Measurements from ENCODE around the gene LIN28B. TPM values are rescaled to one million over a fixed set of nuclear protein-coding genes. Genes with fewer than 3 reads are reported as not detected.
"Not testable (repeated sequence)": the region's sequence is repeated elsewhere in the genome, so short reads cannot be mapped to it uniquely, and the experiment has no call there.

Gene LIN28B
- total and polyA plus RNA-seq, 12 donors: 0.08 to 8.7 (median 0.09) TPM; not detected in 7

GRCh38 chr6:104987218-104987617, 30.3 kb downstream of the LIN28B start:
- intact Hi-C loops (cut with DNase I): no loop called here
- Histone ChIP-seq H3K27me3 (no peaks in the 10 kb centered on the region), H3K4me3 (no peak overlapping the region), H3K9me3 (replicated peaks in 1 of 3) (no peaks in the 10 kb centered on the region), H3K27ac (no peak overlapping the region), H3K4me1 (replicated peaks in 1 of 2) (no peaks in the 10 kb centered on the region), H3K36me3 (replicated peaks in 1 of 2) (no peaks in the 10 kb centered on the region)
- WGBS, 4 donors: 88 to 94% (median 91%) methylated on average over 3 of the region's 3 CpGs
- no peak for DNase-seq
- TF ChIP-seq POLR2A (IDR thresholded peaks at IDR 0.05): no peak
- TF ChIP-seq, protein P1, sequence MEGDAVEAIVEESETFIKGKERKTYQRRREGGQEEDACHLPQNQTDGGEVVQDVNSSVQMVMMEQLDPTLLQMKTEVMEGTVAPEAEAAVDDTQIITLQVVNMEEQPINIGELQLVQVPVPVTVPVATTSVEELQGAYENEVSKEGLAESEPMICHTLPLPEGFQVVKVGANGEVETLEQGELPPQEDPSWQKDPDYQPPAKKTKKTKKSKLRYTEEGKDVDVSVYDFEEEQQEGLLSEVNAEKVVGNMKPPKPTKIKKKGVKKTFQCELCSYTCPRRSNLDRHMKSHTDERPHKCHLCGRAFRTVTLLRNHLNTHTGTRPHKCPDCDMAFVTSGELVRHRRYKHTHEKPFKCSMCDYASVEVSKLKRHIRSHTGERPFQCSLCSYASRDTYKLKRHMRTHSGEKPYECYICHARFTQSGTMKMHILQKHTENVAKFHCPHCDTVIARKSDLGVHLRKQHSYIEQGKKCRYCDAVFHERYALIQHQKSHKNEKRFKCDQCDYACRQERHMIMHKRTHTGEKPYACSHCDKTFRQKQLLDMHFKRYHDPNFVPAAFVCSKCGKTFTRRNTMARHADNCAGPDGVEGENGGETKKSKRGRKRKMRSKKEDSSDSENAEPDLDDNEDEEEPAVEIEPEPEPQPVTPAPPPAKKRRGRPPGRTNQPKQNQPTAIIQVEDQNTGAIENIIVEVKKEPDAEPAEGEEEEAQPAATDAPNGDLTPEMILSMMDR (IDR thresholded peaks at IDR 0.05): no peak

- intact Hi-C loops (cut with DNase I): no loop called here
- 88 to 90% (median 89%) methylated on average over 1 of the region's 1 CpG for WGBS, 4 donors
Observed at GRCh38 chr6:104990085-104990484, 33.2 kb downstream of the LIN28B start.

GRCh38 chr6:104991062-104991461, 34.2 kb downstream of the LIN28B start:
- DNase-seq; intact Hi-C loops (cut with DNase I); H3K4me3 ChIP-seq; H3K9me3 ChIP-seq (replicated peaks in 1 of 3); H3K4me1 ChIP-seq (replicated peaks in 1 of 2); H3K27me3 ChIP-seq; H3K36me3 ChIP-seq (replicated peaks in 1 of 2); H3K27ac ChIP-seq: not testable (repeated sequence)
- 94 to 100% (median 97%) methylated on average over 3 to 37 of the region's 37 CpGs for WGBS, 4 donors

More at GRCh38 chr6:104990085-104990484, 33.2 kb downstream of the LIN28B start:
- Histone ChIP-seq H3K9me3 (replicated peaks in 1 of 3) (no peaks in the 10 kb centered on the region), H3K36me3 (replicated peaks in 1 of 2) (no peaks in the 10 kb centered on the region), H3K4me1 (replicated peaks in 1 of 2) (no peaks in the 10 kb centered on the region), H3K27me3 (no peaks in the 10 kb centered on the region), H3K27ac (no peak overlapping the region), H3K4me3 (no peak overlapping the region)
- DNase-seq: no peak
- no peak for TF ChIP-seq POLR2A (IDR thresholded peaks at IDR 0.05)
- TF ChIP-seq, protein P1 (IDR thresholded peaks at IDR 0.05): no peak

DNA sequence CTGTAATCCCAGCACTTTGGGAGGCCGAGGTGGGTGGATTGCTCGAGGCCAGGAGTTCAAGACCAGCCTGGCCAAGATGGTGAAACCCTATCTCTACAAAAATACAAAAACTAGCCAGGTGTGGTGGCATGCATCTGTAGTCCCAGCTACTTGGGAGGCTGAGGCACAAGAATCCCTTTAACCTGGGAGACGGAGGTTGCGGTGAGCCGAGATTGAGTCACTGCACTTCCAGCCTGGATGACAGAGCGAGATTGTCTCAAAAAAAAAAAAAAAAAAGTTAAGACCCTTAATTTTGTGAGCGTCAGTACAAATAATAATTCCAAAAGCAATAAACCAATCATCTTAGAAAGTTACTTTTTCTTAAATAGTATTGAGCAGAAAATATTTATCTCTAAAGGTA, 36.7 kb downstream of the LIN28B start:
- H3K27ac ChIP-seq; DNase-seq; H3K4me3 ChIP-seq; H3K4me1 ChIP-seq (replicated peaks in 1 of 2); H3K27me3 ChIP-seq; intact Hi-C loops (cut with DNase I); H3K9me3 ChIP-seq (replicated peaks in 1 of 3); H3K36me3 ChIP-seq (replicated peaks in 1 of 2): not testable (repeated sequence)
- 86 to 94% (median 90%) methylated on average over 7 of the region's 7 CpGs for WGBS, 4 donors

DNA sequence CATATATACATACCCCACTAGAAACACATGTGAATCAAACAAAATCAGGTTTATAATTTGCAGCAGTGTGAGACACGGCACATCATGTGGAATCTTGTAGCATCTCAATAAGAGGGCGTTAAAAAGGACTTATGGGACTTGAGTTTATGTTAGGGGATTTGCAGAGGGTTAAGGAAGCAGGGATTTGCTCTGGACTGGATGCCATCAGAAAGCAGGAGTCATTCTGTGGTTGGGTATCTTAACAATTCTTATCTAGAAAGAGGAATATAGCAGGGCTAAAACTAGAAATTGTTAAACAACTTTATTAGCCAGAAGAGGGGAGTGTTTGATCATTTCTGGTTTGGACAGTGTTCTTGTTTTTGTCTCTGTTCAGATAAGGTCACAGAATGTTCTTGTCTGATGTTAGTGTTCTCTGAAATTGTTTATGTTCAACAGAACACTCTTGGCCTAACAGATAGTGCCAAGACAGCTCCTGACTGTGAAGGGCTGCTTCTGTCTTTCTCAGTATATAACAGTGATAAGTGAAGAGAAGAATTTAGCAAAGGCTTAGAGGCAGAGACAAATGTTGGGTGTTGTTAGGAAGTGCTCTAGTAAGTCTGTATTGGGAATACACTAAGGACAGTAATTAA, 39.2 kb downstream of the LIN28B start:
- Histone ChIP-seq H3K36me3 (replicated peaks in 1 of 2) (no peaks in the 10 kb centered on the region), H3K9me3 (replicated peaks in 1 of 3) (no peaks in the 10 kb centered on the region), H3K4me1 (replicated peaks in 1 of 2) (no peaks in the 10 kb centered on the region), H3K4me3 (no peak overlapping the region), H3K27me3 (no peaks in the 10 kb centered on the region), H3K27ac (no peak overlapping the region)
- intact Hi-C loops (cut with DNase I): no loop called here
- DNase-seq: no peak
- WGBS, 4 donors: 82 to 89% (median 88%) methylated on average over 2 of the region's 2 CpGs
- TF ChIP-seq, protein P1 (IDR thresholded peaks at IDR 0.05): peak in 1 of 6 experiments; percentile 23
- no peak for TF ChIP-seq POLR2A (IDR thresholded peaks at IDR 0.05)

Data from adrenal gland (tissue), 12 donors.